GM19023 (cell line): ENCODE measurements around the gene EVA1A.

Experiments
- ATAC-seq: cut with Tn5 transposase; IDR thresholded peaks from one replicate; pipeline ENCODE4 v1.9.1; 2021; ENCODE audit warnings: mild to moderate bottlenecking, moderate library complexity; ENCODE audit not compliant: unreplicated experiment

The EVA1A gene

GRCh38 chr2:75592030-75592429 lies 31.3 kb upstream of the EVA1A start:
- no peak for ATAC-seq

GRCh38 chr2:75589391-75590105 lies 28.8 kb upstream of the EVA1A start:
- no peak for ATAC-seq

DNA sequence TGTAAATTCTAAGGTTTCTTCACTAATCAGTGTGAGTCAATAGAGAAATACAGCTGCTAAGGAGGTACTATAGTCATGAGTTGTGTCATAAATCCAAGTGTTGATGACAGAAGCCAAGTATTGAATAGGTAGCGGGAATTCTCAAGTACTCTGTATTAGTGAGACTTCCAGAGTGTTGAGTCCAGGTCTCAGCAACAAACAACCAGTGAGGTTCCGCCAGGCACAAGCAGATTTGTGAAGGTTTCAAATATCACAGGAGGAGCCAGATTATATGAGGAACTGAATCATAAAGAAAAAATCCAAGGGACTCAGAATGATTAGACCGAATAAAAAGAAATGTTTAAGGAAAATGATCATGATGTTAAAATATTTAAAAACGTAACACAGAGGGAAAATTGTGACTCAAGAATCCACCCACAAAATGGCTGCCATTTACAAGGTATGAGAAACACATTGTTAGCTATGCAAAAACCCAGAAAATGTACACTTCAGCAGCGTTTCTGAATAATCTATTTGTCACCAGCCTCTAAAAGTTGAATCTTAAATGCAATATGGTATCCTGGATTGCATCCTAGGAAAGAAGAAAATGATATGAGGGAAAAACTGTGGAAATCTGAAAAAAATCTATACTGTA lies 27.3 kb upstream of the EVA1A start:
- ATAC-seq: no peak

DNA sequence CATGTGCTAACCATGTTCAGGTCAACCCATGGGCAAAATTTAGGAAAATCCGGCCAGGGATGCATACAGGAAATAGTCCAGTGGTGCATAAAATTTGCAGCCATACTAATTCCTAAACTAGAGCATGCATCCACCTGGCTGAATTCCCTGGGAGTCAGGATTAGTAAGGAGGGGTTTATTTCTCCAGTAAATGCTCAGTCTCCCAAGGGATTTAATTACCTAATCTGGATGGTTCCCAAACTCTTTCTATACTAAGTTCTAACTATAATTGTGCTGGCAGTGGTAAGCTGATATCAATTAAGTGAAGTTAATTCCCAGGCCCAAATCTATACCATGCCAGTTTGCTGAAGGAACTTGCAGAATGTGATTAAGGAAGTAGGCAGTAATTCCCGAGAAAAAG lies 26.2 kb upstream of the EVA1A start:
- ATAC-seq: no peak

DNA sequence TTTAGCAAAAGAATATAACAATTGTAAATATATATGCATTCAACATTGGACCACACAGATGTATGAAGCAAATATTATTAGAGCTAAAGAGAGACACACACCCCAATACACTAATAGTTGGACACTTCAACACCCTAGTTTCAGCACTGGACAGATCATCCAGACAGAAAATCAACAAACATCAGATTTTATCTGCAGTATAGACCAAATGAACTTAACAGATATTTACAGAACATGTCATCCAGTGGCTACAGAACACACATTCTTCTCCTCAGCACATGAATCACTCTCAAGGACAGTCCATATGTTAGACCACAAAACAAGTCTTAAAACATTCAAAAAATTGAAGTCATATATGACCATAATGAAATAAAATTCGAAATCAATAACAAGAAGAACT lies 22.1 kb upstream of the EVA1A start:
- no peak for ATAC-seq

- no peak for ATAC-seq
Observed at GRCh38 chr2:75580606-75581005, 19.9 kb upstream of the EVA1A start.

DNA sequence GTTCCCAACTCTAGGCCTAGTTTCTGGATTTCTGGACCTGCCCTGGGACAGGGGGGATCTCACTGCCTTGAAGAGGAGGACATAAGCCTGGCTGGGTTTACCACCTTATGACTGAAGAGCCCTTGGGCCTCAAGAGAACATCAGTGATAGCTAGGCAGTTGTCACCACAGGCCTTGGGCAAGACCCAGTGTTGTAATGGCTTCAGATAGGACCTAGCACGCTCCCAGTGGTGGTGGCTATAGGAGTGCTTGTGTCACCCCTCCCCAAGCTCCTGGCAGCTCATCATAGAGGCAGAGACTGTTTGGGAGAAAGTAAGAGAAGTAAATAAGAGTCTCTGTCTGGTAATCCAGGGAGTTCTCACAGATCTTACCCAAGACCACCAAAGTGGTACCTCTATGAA lies 19.4 kb upstream of the EVA1A start:
- no peak for ATAC-seq

- ATAC-seq: no peak
Observed at GRCh38 chr2:75579186-75579585, 18.4 kb upstream of the EVA1A start.

DNA sequence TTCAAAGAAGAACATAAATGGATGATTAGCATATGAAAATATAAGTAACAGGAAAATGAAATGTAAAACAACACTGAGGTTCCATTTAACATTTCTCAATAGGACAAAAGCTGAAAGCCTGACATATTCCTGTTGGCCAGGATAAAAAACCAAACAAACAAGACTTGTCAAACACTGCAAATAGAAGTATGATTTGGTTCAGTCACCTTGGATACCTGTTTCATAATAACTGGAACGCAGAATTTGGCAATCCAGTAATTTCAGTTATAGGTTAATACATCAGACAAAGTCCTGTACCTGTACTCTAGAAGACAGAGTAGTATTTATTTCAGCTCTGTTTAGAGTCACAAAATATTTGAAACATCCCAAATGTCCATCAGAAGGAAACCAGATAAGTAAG lies 16.5 kb upstream of the EVA1A start:
- ATAC-seq: no peak

DNA sequence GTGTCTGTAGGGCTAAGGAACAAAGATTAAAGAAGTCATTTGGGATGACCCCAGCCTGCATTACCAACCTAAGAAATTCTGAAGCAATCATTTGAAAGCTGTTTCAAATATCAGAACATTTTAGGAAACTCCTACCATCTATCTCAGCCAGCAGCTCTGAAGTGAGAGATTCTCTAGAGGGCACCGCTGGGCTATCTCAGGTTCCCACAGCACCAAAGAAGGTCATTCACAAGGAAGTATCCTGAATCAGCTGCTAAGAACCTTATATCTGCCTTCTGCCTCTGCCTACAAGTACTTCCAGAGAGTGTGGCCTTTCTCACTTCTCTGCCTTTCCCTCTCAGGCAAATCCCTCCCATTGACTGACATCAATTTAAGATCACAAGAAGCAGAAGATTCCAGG lies 13.4 kb upstream of the EVA1A start:
- no peak for ATAC-seq

DNA sequence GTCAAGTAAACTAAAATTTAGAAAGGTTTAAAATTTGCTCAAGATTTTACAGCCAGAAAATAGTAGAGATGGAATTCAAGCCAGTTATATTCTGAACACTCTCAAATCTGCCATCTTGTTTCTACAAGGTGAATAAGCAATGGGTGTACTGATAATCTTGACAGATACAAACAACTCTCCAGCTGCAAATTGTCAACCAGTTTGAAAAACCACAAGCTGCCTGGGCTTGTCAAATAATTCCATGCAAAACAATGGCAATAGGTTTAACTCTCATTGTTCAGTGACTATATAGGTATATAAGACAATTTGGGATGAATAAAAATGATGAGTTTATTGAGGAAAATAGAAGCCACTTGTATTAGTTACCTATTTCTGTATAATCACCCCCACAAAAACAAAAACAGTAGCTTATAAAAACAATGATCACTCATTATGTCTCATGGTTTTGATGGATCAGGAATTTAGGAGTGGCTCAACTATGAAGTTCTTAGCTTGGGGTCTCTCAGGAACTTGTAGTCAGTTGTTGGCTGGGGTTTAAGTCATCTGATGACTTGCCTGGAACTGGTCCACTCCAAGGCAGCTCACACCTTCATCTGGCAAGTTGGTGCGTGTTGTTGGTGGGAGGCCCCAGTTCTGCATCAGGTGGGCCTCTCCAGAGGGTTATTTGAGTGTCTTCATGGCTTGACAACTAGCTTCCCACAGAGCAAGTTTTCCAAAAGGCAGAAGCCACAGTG lies 12.6 kb upstream of the EVA1A start:
- ATAC-seq: no peak

DNA sequence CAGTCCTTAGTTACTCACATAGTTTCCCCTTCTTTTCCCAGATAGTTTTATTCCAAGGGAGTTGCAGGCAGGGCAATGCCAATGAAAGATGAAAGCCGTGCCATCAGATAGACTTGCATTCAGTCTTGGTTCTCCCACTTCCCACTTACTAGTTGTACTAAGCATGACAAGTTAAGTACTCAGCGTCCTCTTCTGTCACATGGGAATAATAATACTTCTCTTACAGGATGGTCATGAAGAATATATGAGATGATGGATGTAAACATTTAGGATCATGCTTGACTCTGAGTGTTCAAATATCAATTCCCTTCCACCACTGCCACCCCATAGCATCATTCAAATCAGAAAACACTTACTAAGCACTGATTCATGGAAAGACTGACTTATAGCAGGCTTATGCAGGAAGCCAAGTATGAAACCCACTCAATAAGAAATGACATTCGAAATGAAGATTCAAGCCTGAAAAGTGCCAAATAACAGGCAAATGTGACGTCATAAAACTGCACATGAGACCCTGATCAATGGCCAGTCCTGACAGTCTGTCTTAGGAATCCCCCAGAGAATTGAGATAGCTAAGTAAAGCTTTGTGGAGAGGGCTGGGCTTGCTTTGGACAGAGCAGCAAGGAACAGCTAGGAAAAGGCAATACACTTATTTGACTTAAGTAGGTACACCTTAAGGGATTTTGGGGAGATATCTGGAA lies 11.1 kb upstream of the EVA1A start:
- no peak for ATAC-seq

GRCh38 chr2:75570948-75571729 lies 10.4 kb upstream of the EVA1A start:
- ATAC-seq: no peak

GRCh38 chr2:75570024-75570947 lies 9.5 kb upstream of the EVA1A start:
- no peak for ATAC-seq

DNA sequence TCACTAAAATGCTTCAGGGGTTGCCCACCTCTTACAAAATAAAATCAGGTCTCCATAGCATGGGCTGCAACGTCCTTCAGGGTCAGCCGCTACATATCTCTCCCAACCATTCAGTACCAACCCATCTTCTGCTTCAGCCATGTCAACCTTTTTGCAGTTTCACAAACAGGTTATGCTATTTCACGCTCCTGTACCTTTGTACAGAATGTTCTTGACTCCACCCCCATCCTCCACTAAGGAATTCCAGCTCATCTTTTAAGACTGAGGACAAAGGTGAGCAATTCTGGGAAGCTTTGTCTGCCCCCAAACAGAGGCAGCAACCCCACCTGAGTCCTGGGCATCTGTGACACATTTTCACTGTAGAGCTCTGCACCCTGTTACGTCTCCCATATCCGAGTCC lies 8.8 kb upstream of the EVA1A start:
- no peak for ATAC-seq

- no peak for ATAC-seq
Observed at GRCh38 chr2:75568174-75568573, 7.4 kb upstream of the EVA1A start.

- ATAC-seq: no peak
Observed at GRCh38 chr2:75565472-75566462, 5.0 kb upstream of the EVA1A start.

- ATAC-seq: no peak
Observed at GRCh38 chr2:75564713-75565359, 4.1 kb upstream of the EVA1A start.
